GM23338 (cell line): ENCODE measurements around the gene GOLGB1. TPM values are rescaled to one million over a fixed set of nuclear protein-coding genes. Genes with fewer than 3 reads are reported as not detected.
A peak's percentile ranks its signal among the peaks of the same experiment; 100 is the strongest.

ENCODE experiments used
- ATAC-seq: fragments of 200-7000 bp; cut with Tn5 transposase; 3 replicates; pipeline ENCODE4 v1.9.1; 2020
- DNase-seq: peaks from one replicate; pipeline ENCODE4 v3.0.0-alpha.2; 2015; ENCODE audit warnings: low spot score
- H2AFZ ChIP-seq: fragments of 200-600 bp; sonication (generic); 2 replicates; pipeline ENCODE4 v1.8.0; 2016; ENCODE audit warnings: antibody characterized with exemption, mild to moderate bottlenecking, moderate library complexity
- H3F3A ChIP-seq: fragments of 200-600 bp; sonication (generic); replicated peaks from 2 replicates; pipeline ENCODE4 v1.8.0; 2017; ENCODE audit warnings: antibody characterized with exemption, mixed run types, low read depth
- H3K27ac ChIP-seq: fragments of 200-600 bp; sonication (generic); 2 replicates; pipeline ENCODE4 v1.6.1; 2016; ENCODE audit warnings: low read depth
- H3K27me3 ChIP-seq: fragments of 200-600 bp; sonication (generic); 2 replicates; pipeline ENCODE4 v1.8.0; 2016; ENCODE audit warnings: mild to moderate bottlenecking, mixed run types, moderate library complexity; ENCODE audit not compliant: insufficient read depth
- H3K36me3 ChIP-seq: fragments of 200-600 bp; sonication (generic); 2 replicates; pipeline ENCODE4 v1.8.0; 2016; ENCODE audit warnings: mild to moderate bottlenecking; ENCODE audit not compliant: insufficient read depth
- H3K4me1 ChIP-seq: fragments of 200-600 bp; sonication (generic); 2 replicates; pipeline ENCODE4 v1.8.0; 2016; ENCODE audit warnings: mild to moderate bottlenecking, moderate library complexity; ENCODE audit not compliant: insufficient read depth
- H3K4me2 ChIP-seq: fragments of 200-600 bp; sonication (generic); 2 replicates; pipeline ENCODE4 v1.7.1; 2017; ENCODE audit warnings: mixed run types
- H3K4me3 ChIP-seq: fragments of 200-600 bp; sonication (generic); 2 replicates; pipeline ENCODE4 v1.6.1; 2016; ENCODE audit warnings: mixed run types
- H3K79me2 ChIP-seq: fragments of 200-600 bp; sonication (generic); replicated peaks from 2 replicates; pipeline ENCODE4 v1.8.0; 2017; ENCODE audit warnings: mild to moderate bottlenecking; ENCODE audit not compliant: insufficient read depth
- H3K9me2 ChIP-seq: fragments of 200-600 bp; sonication (generic); 2 replicates; pipeline ENCODE4 v1.8.0; 2017; ENCODE audit not compliant: insufficient read depth
- H4K20me1 ChIP-seq: fragments of 200-600 bp; sonication (generic); replicated peaks from 2 replicates; pipeline ENCODE4 v1.8.0; 2017; ENCODE audit warnings: mild to moderate bottlenecking; ENCODE audit not compliant: insufficient read depth
- H3K27ac Mint-ChIP-seq: 2 replicates; pipeline ENCODE4 v1.8.0; 2020; ENCODE audit warnings: inconsistent platforms, mild to moderate bottlenecking, moderate library complexity, mixed read lengths
- H3K27me3 Mint-ChIP-seq: 3 replicates; pipeline ENCODE4 v1.8.0; 2022; ENCODE audit warnings: low read depth, mild to moderate bottlenecking, moderate library complexity, mixed read lengths, inconsistent platforms; ENCODE audit not compliant: insufficient read depth, poor library complexity
- H3K36me3 Mint-ChIP-seq: 3 replicates; pipeline ENCODE4 v1.8.0; 2021; ENCODE audit warnings: low read depth, mild to moderate bottlenecking, inconsistent platforms, moderate library complexity, mixed read lengths
- H3K4me1 Mint-ChIP-seq: 3 replicates; pipeline ENCODE4 v1.8.0; 2020; ENCODE audit warnings: mild to moderate bottlenecking, inconsistent platforms, mixed read lengths
- H3K4me3 Mint-ChIP-seq: 3 replicates; pipeline ENCODE4 v1.8.0; 2021; ENCODE audit warnings: moderate library complexity, mild to moderate bottlenecking, inconsistent platforms, mixed read lengths
- H3K9me3 Mint-ChIP-seq: 3 replicates; pipeline ENCODE4 v1.8.0; 2020; ENCODE audit warnings: moderate library complexity, mild to moderate bottlenecking, inconsistent platforms, mixed read lengths
- CREB1 ChIP-seq: fragments of 250-450 bp; sonication (Bioruptor Pico); IDR thresholded peaks from 2 replicates; pipeline ENCODE4 v1.5.0; 2020; ENCODE audit warnings: low read depth, mild to moderate bottlenecking, moderate library complexity
- CTCF ChIP-seq, 2 experiments: fragments of 200-600 bp in 1 of 2; sonication (generic) in 1 of 2; conservative IDR thresholded peaks; 2 replicates each; pipeline versions ENCODE4 v1.5.1 to v1.6.1; 2016 to 2017; ENCODE audit warnings: antibody characterized with exemption in 2 of 2, low read depth in 2 of 2, mild to moderate bottlenecking in 2 of 2, moderate library complexity in 1 of 2
- EZH2 ChIP-seq: fragments of 200-600 bp; sonication (generic); IDR thresholded peaks from one replicate; pipeline ENCODE4 v1.8.0; 2017; ENCODE audit warnings: antibody characterized with exemption, mild to moderate bottlenecking, low read depth; ENCODE audit not compliant: unreplicated experiment
- EZH2phosphoT487 ChIP-seq: fragments of 200-600 bp; sonication (generic); IDR thresholded peaks from one replicate; pipeline ENCODE4 v1.8.1; 2018; ENCODE audit warnings: antibody characterized with exemption; ENCODE audit not compliant: unreplicated experiment
- JUNB ChIP-seq: IDR thresholded peaks from one replicate; pipeline ENCODE4 v1.6.1; 2016; ENCODE audit warnings: antibody characterized with exemption; ENCODE audit not compliant: unreplicated experiment
- NANOG ChIP-seq: IDR thresholded peaks from 2 replicates; pipeline ENCODE4 v1.6.1; 2016; ENCODE audit warnings: antibody characterized with exemption, borderline replicate concordance
- POLR2AphosphoS5 ChIP-seq: IDR thresholded peaks from 2 replicates; pipeline ENCODE4 v1.6.1; 2016; ENCODE audit warnings: antibody characterized with exemption, low read depth
- STAT1 ChIP-seq: IDR thresholded peaks from one replicate; pipeline ENCODE4 v1.6.1; 2016; ENCODE audit warnings: antibody characterized with exemption; ENCODE audit not compliant: unreplicated experiment
- ZNF114 ChIP-seq: fragments of 250-450 bp; sonication (Bioruptor Pico); IDR thresholded peaks from 2 replicates; pipeline ENCODE4 v1.5.0; 2020; ENCODE audit warnings: mild to moderate bottlenecking, moderate library complexity
- ZNF331 ChIP-seq: fragments of 250-450 bp; sonication (Bioruptor Pico); IDR thresholded peaks from 2 replicates; pipeline ENCODE4 v1.5.0; 2020; ENCODE audit warnings: low read depth, mild to moderate bottlenecking, moderate library complexity
- ZNF462 ChIP-seq: fragments of 250-450 bp; sonication (Bioruptor Pico); IDR thresholded peaks from 2 replicates; pipeline ENCODE4 v1.5.0; 2020; ENCODE audit warnings: mild to moderate bottlenecking, moderate library complexity
- long read RNA-seq: library from polyadenylated mRNA; unstranded; transcript quantifications from one replicate; pipeline ENCODE4 v2.0.0, GENCODE V29; 2020; ENCODE audit not compliant: unreplicated experiment
- polyA plus RNA-seq: library from polyadenylated mRNA; unstranded; fragments of >200 nt; fragmentation: Nextera tagmentation; extraction: Ambion mirVana; gene quantifications from 2 replicates; pipeline ENCODE4 v1.2.1, GENCODE V29; 2016
- total RNA-seq: library from RNA; depleted of rRNA; stranded (reverse); fragments of >200 nt; shearing (Covaris generic); gene quantifications from 2 replicates; pipeline ENCODE4 v1.2.3, GENCODE V29; 2014; rRNA removed
- TF ChIP-seq, protein P1 (sequence below): IDR thresholded peaks from one replicate; pipeline ENCODE4 v1.6.1; 2018; ENCODE audit warnings: antibody characterized with exemption; ENCODE audit not compliant: unreplicated experiment
- TF ChIP-seq, protein P2 (sequence below): IDR thresholded peaks from 2 replicates; pipeline ENCODE4 v1.6.1; 2016; ENCODE audit warnings: antibody characterized with exemption

The GOLGB1 gene
- total RNA-seq, result 19.8 and 34.5 TPM in 2 replicates
- 43.7 and 56.8 TPM in 2 replicates for polyA plus RNA-seq
- long read RNA-seq, partial matches to known transcripts, result 12 of 16 reads
- long read RNA-seq, other reads (novel, unspliced or antisense), result 4 of 16 reads

GRCh38 chr3:121749276-121750086, at the start of gene GOLGB1:
TSS of gene GOLGB1 (minus strand) at chr3:121749741. CDS start at chr3:121730971, 18,770 bp downstream.
- peaks cover 5% of the 10 kb centered on the region for H3K27me3 Mint-ChIP-seq
- TF ChIP-seq STAT1 (no peak), JUNB (no peak), ZNF331 (CRISPR knock-in tag) (no peak), NANOG (0 out of 2 replicates have a peak, but pooled peaks have one; percentile 45), EZH2phosphoT487 (no peak), POLR2AphosphoS5 (peak; percentile 97), ZNF114 (no peak), CTCF (conservative IDR thresholded peaks at IDR 0.05; ENCODE audit: low read depth in 2 of 2) (no peak), CREB1 (CRISPR knock-in tag) (peak; percentile 73), ZNF462 (CRISPR knock-in tag) (no peak), EZH2 (no peak)
- TF ChIP-seq, protein P1, sequence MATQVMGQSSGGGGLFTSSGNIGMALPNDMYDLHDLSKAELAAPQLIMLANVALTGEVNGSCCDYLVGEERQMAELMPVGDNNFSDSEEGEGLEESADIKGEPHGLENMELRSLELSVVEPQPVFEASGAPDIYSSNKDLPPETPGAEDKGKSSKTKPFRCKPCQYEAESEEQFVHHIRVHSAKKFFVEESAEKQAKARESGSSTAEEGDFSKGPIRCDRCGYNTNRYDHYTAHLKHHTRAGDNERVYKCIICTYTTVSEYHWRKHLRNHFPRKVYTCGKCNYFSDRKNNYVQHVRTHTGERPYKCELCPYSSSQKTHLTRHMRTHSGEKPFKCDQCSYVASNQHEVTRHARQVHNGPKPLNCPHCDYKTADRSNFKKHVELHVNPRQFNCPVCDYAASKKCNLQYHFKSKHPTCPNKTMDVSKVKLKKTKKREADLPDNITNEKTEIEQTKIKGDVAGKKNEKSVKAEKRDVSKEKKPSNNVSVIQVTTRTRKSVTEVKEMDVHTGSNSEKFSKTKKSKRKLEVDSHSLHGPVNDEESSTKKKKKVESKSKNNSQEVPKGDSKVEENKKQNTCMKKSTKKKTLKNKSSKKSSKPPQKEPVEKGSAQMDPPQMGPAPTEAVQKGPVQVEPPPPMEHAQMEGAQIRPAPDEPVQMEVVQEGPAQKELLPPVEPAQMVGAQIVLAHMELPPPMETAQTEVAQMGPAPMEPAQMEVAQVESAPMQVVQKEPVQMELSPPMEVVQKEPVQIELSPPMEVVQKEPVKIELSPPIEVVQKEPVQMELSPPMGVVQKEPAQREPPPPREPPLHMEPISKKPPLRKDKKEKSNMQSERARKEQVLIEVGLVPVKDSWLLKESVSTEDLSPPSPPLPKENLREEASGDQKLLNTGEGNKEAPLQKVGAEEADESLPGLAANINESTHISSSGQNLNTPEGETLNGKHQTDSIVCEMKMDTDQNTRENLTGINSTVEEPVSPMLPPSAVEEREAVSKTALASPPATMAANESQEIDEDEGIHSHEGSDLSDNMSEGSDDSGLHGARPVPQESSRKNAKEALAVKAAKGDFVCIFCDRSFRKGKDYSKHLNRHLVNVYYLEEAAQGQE, result no peak
- TF ChIP-seq, protein P2, sequence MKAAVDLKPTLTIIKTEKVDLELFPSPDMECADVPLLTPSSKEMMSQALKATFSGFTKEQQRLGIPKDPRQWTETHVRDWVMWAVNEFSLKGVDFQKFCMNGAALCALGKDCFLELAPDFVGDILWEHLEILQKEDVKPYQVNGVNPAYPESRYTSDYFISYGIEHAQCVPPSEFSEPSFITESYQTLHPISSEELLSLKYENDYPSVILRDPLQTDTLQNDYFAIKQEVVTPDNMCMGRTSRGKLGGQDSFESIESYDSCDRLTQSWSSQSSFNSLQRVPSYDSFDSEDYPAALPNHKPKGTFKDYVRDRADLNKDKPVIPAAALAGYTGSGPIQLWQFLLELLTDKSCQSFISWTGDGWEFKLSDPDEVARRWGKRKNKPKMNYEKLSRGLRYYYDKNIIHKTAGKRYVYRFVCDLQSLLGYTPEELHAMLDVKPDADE, result peak; percentile 86
- no peak within 1 kb of the TSS for H3K27ac Mint-ChIP-seq
- peaks cover 22% of the 10 kb centered on the region; the same call in 1 of the 2 replicates for H3K79me2 ChIP-seq
- H3K27ac ChIP-seq, result peak within 1 kb of the TSS; percentile 85
- H3K4me3 Mint-ChIP-seq, result no peak within 1 kb of the TSS
- H3K27me3 ChIP-seq, result no peaks in the 10 kb centered on the region
- H3K4me1 ChIP-seq, result 0 out of 2 replicates have a peak, but pooled peaks cover 3% of the 10 kb centered on the region
- DNase-seq, result peak; percentile 100
- ATAC-seq, result peak; percentile 95
- no peaks in the 10 kb centered on the region for H3K36me3 ChIP-seq
- H3K4me3 ChIP-seq, result peak within 1 kb of the TSS; percentile 81
- H4K20me1 ChIP-seq, result no peaks in the 10 kb centered on the region
- H3K4me2 ChIP-seq, result peak within 1 kb of the TSS; percentile 79
- H2AFZ ChIP-seq, result peak within 1 kb of the TSS; percentile 16
- peaks cover 6% of the 10 kb centered on the region; the same call in 2 of the 3 replicates for H3K4me1 Mint-ChIP-seq
- no peaks in the 10 kb centered on the region for H3K9me2 ChIP-seq
- no peaks in the 10 kb centered on the region for H3F3A ChIP-seq
- no peaks in the 10 kb centered on the region for H3K36me3 Mint-ChIP-seq
- no peaks in the 10 kb centered on the region for H3K9me3 Mint-ChIP-seq
